NCI-H69 (cell line): ENCODE data around the gene SLC25A40.
"Not testable (repeated sequence)": the region's sequence is repeated elsewhere in the genome, so short reads cannot be mapped to it uniquely, and the experiment has no call there.

ENCODE experiments used
- DNase-seq: peaks from one replicate; lab custom pipeline; 2025; lab: John Stamatoyannopoulos, UW

SLC25A40 gene

DNA sequence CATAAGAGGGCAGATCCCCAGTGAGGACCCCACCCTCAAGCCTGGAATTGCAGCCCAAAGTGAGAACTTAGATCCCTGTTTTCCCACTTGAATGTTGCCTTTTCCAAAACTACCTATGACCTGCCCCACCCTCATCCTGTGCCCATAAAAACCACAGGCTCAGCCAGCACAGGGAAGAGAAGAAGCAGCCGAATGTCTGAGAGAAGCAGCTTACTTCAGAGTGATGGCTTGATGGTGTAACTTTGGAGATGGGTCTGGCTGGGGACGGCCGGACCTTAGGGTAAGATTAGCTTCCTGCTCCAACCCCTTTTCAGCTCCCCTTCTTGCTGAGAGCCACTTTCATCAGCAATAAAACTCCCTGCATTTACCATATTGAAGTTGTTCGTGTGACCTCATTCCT, 5.7 kb downstream of the SLC25A40 start:
- no peak for DNase-seq

DNA sequence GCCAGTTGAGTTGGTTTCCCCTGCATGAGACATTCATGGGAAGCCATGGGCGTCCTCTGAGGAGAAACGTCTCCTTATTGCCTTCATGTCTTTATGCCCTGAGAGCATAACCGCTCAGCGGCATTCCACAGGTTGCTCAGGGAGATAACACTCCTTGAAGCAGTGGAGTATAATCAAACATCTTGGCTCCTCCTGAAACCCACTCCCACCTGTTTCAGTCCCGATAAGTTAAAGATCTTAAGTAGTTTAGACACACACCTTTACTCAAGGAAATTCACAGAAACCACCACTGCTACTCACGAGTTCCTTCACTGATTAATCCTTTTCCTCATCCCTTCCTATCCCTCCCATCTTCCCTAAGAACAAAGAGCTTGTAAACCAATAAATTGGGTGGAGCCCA, 9.6 kb downstream of the SLC25A40 start:
- not testable (repeated sequence) for DNase-seq

DNA sequence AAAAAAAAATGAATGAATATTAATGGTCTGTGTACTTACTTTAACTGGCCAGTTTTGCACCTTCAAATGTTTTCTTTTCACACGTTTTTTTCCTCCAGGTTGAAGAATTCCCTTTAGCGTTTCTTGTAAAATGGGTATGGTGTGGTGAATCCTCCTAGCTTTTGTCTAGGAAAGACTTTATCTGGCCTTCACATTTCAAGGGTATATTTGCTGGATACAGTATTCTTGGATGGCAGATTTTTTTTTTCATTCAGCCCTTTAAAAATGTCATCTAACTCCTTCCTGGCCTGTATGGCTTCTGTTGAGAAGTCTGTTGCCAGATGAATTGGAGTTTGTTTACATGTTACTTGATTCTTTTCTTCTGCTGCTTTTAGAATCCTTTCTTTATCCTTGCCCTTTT, 10.1 kb downstream of the SLC25A40 start:
- DNase-seq, result no peak

DNA sequence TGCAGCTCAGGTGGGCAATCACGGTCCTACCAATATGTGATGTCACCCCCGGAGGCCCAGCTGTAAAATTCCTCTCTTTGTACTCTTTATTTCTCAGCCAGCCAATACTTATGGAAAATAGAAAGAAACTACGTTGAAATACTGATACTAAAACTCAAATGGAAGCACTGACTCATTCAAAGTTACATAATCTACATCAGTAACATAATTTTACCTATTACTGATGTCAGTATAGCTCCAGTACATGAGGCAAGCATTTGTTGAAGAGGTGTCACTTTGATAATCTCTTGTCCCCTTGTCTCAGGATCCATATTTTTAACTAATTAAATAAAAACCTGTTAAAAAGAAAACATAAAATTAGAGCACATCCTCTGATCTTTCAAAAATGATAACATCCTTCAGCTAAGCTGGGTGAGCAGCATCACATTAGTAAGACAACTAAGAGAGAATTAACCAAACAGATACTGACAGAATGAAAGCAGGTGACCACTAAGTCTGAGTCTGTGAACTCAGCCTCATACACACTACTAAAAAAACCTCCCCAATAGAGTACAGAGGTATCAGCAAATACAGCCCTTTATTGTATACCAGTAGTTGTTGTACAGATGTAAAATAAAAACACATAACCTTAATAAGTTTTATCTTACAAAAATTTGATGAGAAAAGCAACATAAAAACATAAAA, 17.6 kb downstream of the SLC25A40 start:
- DNase-seq, result no peak

DNA sequence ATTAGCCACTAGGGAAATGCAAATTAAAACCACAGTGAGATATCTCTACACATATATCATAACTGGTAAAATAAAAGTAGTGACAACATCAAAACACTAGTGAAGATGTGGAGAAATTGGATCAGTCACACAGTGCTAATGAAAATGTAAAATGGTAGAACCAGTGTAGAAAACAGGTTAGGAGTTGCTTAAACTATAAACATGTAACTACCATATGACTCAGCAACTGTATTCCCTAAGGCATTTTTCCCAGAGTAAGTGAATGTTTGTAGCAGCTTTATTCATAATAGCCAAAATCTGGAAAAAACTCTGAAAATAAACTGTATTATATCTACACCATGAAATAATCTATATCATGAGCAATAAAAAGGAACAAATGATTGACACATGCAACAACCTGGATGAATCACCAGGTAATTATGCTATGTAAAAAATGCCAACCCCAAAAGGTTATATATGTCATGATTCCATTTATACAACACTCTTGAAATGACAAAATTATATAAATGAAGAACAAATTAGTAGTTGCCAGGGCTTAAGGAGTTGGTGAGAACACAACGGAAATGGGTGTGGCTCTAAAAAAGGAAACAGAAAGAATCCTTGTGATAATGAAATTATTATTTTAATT, 22.8 kb downstream of the SLC25A40 start:
- no peak for DNase-seq

DNA sequence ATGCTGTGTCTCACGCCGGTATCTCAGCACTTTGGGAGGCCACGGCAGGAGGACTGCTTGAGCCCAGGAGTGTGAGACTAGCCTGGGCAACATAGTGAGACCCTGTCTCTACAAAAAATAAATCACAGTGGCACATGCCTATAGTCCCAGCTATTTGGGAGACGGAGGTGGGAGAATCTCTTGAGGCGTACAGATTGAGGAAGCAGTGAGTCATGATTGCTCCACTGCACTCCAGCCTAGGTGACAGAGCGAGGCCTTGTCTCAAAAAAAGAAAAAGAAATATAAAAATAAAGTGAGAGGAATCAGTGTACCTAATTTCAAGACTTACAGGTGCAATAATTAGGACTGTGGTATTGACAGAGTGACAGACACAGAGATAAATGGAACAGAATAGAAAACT, 23.9 kb downstream of the SLC25A40 start:
- no peak for DNase-seq

DNA sequence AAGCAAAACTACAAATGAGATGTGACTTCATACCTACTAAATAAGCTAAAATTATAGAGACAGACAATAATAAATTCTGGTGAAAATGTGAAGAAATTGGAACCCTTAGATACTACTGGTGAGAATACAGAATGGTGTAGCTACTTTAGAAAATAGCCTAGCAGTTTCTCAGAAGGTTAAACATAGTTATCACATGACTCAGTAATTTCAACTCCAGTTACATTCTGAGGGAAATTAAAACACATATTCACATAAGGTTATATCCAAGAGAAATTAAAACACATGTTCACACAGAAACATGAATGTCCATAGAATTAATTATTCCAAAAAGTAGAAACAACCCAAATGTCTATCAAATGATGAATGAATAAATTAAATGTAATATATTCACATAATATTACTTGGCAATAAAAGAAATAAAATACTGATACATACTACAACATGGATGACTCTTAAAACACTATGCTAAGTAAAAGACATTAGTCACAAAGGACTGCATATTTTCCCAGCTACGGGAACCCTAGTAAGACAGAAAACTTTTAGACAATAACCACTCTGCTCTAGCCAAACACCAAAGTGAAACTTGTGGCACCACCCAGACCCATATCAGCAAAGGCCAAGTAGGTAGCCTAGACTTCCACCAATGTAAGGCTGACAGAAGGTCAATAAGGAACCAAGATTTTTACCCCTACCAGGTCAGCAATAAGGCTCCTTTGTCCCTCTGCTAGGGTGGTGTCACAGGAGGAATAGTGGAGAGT, 25.1 kb downstream of the SLC25A40 start:
- DNase-seq, result no peak

DNA sequence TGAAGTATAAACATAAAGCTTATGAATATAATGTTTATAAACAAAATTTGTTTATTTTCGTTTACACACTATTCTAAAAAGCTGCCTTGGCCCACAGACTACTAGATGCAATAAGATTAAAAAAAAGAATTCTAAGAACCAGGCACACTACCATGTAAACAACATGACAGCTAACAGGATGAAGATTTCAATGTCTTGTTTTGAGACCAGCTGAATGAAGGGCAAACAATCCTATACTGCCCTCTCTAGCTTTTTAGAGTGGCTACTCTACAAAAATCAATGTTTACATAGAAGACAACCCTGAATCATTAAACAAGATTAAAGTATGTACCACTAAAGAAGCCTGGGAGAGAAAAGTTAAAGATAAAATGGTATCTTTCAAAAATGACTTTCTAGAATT, 38.6 kb downstream of the SLC25A40 start:
- DNase-seq, result no peak

DNA sequence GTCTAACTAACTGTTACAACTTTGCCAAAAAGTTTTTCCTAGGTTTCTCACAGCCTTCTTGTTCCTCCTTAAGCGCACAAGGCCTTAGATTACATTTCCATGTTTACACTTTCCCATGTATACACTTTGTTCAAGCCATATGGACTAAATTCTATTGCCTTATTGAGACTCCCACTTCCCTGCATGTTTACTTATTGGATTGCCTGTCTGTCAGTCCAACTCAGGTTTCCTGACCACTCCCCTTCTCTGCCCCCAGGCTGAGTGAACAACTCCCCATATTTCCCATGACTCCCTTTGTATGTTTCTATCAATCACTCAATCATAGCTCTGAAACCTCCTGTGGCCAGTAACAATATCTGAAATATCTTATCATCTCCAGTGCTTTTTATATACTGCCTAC, 43.0 kb downstream of the SLC25A40 start:
- peak; percentile 63 for DNase-seq

DNA sequence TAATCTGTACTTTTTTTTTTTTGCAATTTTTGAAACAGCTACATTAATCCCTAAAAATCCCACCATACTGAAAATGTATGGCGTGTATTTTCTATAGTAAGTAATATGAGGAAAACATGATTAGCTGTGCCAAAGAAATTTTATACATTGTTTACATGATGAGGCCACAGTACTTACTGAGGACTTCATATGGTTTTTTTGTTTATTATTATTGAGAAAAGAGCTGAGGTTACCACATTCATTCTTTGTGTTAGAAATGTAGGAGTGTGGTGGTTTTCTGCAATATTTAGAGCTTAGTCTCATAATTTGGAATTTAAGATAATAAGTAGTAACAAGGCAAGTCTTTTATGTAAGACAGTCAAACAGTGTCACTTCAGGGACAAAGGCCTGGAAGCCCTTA, 45.1 kb downstream of the SLC25A40 start:
- no peak for DNase-seq

DNA sequence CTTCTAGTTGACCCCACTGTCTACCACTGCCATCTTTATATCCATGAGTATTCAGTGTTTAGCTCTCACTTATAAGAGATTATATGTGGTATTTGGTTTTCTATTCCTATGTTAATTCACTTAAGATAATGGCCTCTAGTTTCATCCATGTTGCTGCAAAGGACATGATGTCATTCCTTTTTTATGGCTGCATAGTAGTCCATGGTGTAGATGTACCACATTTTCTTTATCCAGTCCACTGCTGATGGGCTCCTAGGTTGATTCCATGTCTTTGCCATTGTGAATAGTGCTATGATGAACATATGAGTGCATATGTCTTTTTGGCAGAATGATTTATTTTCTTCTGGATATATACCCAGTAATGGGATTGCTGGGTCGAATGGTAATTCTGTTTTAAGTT, 47.8 kb downstream of the SLC25A40 start:
- DNase-seq, result peak; percentile 19

DNA sequence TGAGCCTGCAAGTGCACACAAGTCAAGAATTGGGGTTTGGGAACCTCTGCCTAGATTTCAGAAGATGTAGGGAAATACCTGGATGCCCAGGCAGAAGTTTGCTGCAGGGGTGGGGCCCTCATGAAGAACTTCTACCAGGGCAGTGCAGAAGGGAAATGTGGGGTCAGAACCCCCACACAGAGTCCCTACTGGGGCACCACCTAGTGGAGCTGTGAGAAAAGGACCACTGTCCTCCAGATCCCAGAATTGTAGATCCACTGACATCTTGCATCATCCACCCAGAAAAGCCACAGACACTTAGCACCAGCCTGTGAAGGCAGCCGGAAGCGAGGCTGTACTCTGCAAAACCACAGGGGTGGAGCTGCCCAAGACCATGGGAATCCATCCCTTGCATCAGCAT, 50.8 kb downstream of the SLC25A40 start:
- DNase-seq, result not testable (repeated sequence)

DNA sequence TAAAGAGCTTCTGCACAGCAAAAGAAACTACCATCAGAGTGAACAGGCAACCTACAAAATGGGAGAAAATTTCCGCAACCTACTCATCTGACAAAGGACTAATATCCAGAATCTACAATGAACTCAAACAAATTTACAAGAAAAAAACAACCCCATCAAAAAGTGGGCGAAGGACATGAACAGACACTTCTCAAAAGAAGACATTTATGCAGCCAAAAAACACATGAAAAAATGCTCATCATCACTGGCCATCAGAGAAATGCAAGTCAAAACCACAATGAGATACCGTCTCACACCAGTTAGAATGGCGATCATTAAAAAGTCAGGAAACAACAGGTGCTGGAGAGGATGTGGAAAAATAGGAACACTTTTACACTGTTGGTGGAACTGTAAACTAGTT, 54.1 kb downstream of the SLC25A40 start:
- not testable (repeated sequence) for DNase-seq

DNA sequence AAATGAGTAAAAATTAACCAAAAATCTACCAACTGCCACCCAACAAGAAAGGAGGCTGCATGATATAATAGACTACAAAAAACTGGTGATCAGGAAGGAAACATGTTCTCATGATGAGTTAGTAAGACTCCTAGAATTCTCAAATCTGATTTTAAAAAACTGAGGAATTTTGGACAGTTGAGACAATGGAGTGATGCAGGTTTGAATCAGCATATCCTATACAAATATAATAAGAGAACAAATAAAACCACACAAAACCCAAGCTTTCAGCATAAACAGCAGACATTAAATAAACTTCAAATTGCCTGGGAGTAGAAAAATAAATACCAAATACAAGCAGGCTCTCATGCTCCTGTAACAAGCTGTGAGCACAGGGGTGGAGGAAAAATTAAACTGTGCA, 57.8 kb downstream of the SLC25A40 start:
- no peak for DNase-seq

DNA sequence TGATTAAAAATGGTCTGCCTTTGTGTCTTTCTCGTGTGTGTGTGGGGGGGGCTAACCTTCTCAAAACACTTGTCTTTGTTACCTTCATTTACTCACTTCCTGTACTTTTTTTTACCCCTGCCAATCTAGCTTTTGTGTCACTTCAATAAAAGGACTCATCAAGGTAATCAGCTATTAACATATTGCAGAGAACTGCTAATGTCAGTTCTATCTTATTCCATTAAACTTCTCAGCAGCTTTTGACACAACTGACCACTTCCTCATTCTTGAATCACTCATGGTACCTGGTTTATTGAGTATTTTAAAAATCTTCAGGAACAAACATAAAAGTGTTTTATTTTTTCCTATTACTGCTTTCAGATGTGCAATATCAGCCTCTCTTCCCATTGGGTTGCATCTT, 59.8 kb downstream of the SLC25A40 start:
- DNase-seq, result peak; percentile 36

DNA sequence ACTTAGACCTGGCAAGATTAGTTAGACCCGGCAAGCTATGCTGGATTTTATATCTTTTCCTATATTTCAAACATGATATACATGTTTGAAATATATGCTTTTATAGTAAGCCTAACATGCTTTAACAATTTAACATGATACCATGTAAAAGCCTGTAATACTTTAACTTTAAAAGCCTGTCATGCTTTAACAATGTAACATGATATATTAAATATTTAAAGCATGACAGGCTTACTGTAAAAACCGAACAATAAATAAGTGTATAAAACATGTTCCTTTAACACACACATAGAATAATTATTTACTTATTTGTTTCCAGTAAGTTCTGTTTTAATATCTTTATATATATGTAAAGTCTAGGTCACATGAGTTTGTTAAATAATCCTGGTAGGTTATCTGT, 65.4 kb downstream of the SLC25A40 start:
- DNase-seq, result no peak

DNA sequence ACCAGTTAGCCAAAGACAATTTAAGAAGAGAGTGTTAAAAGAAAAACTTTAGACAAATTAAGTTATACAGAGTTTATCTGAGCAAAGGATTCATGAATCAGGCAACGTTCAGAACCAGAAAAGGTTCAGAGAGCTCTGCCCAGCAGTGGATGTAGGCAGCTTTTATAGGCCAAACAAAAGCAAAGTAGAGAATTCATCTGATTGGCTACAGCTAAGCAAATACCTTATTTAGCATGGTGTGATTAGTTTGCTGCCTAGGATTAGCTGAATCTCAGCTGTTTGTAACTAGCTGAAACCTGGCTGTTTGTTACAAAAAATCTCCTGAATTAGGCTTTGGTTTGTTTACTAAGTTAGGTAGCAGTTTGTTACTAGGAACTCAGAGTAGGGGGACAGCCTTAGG, 66.0 kb downstream of the SLC25A40 start:
- peak; percentile 68 for DNase-seq

DNA sequence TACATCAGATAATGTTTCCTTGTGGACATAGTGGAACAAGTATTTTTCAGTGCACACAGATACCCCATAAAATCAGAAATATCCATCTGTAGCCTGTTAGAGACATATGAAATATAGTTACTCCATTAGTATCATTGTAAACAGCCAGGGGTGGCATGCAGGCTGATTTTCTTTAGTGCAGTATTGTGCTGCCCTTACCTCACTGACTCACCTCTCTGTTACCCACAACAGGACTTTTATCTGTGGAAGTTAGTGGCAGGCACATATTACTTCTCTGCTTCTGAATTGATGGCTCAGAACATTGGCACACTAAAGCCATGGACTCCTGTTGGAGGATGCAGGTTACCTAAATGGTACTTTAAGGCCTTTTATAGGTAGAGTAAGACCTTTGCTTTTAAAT, 70.0 kb downstream of the SLC25A40 start:
- peak; percentile 7 for DNase-seq

DNA sequence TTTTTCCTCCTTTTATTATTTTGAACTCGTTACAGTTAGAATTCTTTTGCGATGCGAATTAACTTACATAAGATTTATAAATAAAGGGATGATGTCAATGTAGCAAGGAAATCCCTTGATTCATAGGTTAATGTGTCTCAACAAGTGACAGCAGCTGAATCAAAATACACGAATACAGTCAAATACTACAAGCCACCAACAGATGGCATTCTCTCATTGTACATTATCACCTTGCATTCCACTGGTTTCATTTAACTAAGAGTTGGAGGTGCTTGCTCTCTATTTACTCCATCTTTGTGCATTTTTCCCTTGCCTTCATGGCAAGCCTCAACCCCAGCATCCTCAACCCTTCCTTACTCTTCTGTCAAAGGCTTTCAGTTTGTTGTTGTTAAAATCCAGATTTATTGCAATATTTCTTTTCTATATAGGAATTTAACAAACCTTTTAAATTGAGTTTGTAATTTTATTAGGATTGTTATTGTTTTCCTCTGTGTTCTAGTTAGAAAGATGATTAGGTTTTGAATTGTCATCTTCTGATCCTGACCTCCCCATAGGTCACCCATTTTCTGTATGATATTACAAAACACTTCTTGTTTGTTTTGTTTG, 78.3 kb downstream of the SLC25A40 start:
- peak; percentile 80 for DNase-seq

DNA sequence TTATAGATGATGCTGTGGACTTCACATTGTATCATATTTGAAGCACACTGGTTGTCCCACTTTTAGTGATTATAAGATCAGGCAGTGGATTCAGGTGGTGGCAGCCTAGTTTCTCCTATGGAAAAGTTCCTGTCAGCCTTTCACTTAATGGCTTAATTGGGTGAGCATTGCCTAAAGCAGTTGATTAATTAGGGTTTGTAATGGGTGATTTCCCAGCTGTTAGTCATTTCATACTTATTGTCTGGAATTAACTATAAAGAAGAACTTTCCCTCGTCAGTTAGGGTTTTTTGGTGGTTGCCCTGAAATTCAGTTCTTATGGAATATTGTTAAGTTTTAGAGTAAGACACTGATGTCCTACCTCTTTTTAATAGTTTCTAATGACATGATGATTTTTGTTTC, 78.8 kb downstream of the SLC25A40 start:
- peak; percentile 35 for DNase-seq

DNA sequence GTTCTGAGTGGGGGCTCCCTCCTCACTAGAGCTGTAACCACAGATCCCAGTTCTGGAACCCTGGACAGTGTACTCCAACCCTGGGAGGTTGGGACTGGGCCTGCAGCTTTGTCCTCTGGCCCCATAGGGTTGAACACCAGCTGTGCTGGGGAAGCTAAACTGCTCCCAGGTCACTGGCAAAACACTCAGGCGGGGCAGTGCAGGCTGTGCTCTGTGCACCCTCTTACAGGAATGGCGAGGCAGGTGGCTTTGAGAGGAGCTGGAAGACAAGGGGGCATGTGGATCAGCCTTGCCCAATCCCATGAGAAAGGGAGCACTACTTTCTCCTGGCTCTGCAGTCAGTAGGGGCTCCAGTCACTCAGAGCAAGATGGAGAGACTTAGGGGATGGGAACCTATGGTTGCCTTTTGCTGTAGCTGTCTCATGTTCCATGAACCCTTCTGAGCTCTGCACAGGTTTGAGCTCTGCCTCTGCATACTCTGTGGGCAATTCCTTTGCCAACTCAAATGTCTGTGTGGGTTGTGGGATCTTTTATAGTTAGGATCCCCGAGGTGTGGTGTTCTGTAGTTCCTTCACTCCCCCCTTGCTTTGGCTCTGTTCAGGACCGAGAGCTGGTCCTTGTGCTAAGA, 90.7 kb downstream of the SLC25A40 start:
- DNase-seq, result no peak

DNA sequence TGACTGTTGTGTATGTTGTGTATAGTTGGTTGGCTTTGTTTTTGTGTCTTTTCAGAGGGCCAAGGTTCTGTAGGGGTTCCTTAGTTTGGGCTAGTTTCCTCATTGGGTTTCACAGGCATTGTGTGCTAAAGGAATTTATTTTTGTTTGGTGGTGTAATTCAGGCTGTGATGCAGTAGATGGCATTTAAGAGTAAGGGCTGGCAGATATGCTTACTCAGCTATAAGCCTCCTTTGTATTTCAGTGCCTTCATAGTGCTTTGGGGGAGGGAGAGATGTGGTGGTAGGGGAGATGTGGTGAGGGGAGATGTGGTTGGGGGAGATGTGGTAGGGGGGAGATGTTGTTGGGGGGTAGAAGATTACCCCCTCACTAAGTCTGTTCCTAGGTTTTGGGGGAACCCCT, 91.7 kb downstream of the SLC25A40 start:
- DNase-seq, result no peak
